NB4 (cell line): Measurements from ENCODE around the gene MCC.

Experiments used
- CTCF ChIP-seq: IDR thresholded peaks from one replicate; pipeline ENCODE4 v1.5.1; 2012; ENCODE audit warnings: low read depth, low read length
- MAX ChIP-seq: IDR thresholded peaks from 2 replicates; pipeline ENCODE4 v1.6.1; 2011; ENCODE audit warnings: low read depth, low read length
- MYC ChIP-seq: IDR thresholded peaks from 2 replicates; pipeline ENCODE4 v1.6.1; 2011; ENCODE audit warnings: low read depth, low read length
- POLR2A ChIP-seq: IDR thresholded peaks from 2 replicates; pipeline ENCODE4 v1.6.1; 2011; ENCODE audit warnings: mild to moderate bottlenecking; ENCODE audit not compliant: insufficient read length; ENCODE audit errors: extremely low read depth

- no peak for TF ChIP-seq POLR2A
- no peak for TF ChIP-seq CTCF
- no peak for TF ChIP-seq MAX
- TF ChIP-seq MYC, result no peak
Observed at GRCh38 chr5:113223315-113223714, 264.9 kb downstream of the MCC start.
